ELF-1 (cell line): Measurements from ENCODE around the gene MAD1L1.
"Not testable (repeated sequence)": the region's sequence is repeated elsewhere in the genome, so short reads cannot be mapped to it uniquely, and the experiment has no call there.

Source experiments
- DNase-seq: peaks from one replicate; pipeline ENCODE4 v3.0.0-alpha.2; 2016; ENCODE audit warnings: low read depth, low spot score

MAD1L1 gene

GRCh38 chr7:1930381-1931065 lies 302.2 kb downstream of the MAD1L1 start:
- DNase-seq = no peak

GRCh38 chr7:1929349-1929925 lies 303.3 kb downstream of the MAD1L1 start:
- DNase-seq = not testable (repeated sequence)

- DNase-seq = no peak
Observed at GRCh38 chr7:1928645-1929348, 303.9 kb downstream of the MAD1L1 start.

- no peak for DNase-seq
Observed at GRCh38 chr7:1927937-1928644, 304.7 kb downstream of the MAD1L1 start.

- DNase-seq = no peak
Observed at GRCh38 chr7:1926908-1927306, 305.8 kb downstream of the MAD1L1 start.

- DNase-seq = no peak
Observed at GRCh38 chr7:1925973-1926907, 306.5 kb downstream of the MAD1L1 start.

- DNase-seq = peak; percentile 57
Observed at GRCh38 chr7:1925349-1925748, 307.4 kb downstream of the MAD1L1 start.

GRCh38 chr7:1924258-1924817 lies 308.4 kb downstream of the MAD1L1 start:
- DNase-seq = no peak

- DNase-seq = no peak
Observed at GRCh38 chr7:1923409-1924257, 309.1 kb downstream of the MAD1L1 start.

- DNase-seq = no peak
Observed at GRCh38 chr7:1922870-1923236, 309.9 kb downstream of the MAD1L1 start.

GRCh38 chr7:1922071-1922869 lies 310.5 kb downstream of the MAD1L1 start:
- no peak for DNase-seq

GRCh38 chr7:1920881-1921280 lies 311.9 kb downstream of the MAD1L1 start:
- no peak for DNase-seq

- DNase-seq = no peak
Observed at GRCh38 chr7:1920266-1920681, 312.5 kb downstream of the MAD1L1 start.

GRCh38 chr7:1919539-1920265 lies 313.0 kb downstream of the MAD1L1 start:
- no peak for DNase-seq

- DNase-seq = no peak
Observed at GRCh38 chr7:1918881-1919525, 313.7 kb downstream of the MAD1L1 start.

GRCh38 chr7:1918063-1918645 lies 314.6 kb downstream of the MAD1L1 start:
- DNase-seq = no peak

GRCh38 chr7:1917221-1918062 lies 315.3 kb downstream of the MAD1L1 start:
- no peak for DNase-seq
